DND-41 (cell line): ENCODE data around the gene DYNLT2.

Source experiments
- ATAC-seq: fragments of 200-7000 bp; cut with Tn5 transposase; 3 replicates; pipeline ENCODE4 v1.9.1; 2021; ENCODE audit warnings: low read depth; ENCODE audit not compliant: insufficient read depth
- DNase-seq: peaks from one replicate; pipeline ENCODE4 v3.0.0-alpha.2; 2020
- H2AFZ ChIP-seq: 2 replicates; pipeline ENCODE4 v1.6.0; 2012; ENCODE audit warnings: low read depth, low read length
- H3K27ac ChIP-seq: 2 replicates; pipeline ENCODE4 v1.5.1; 2012; ENCODE audit warnings: low read length, inconsistent platforms
- H3K27me3 ChIP-seq: fragments of 200-600 bp; sonication (generic); 2 replicates; pipeline ENCODE4 v1.6.0; 2012; ENCODE audit warnings: low read length, mild to moderate bottlenecking, inconsistent platforms; ENCODE audit not compliant: insufficient read depth, poor library complexity
- H3K36me3 ChIP-seq: 2 replicates; pipeline ENCODE4 v1.5.1; 2012; ENCODE audit warnings: low read length, inconsistent platforms; ENCODE audit not compliant: insufficient read depth
- H3K4me1 ChIP-seq: 2 replicates; pipeline ENCODE4 v1.5.1; 2012; ENCODE audit warnings: mild to moderate bottlenecking, low read length; ENCODE audit not compliant: insufficient read depth
- H3K4me2 ChIP-seq: 2 replicates; pipeline ENCODE4 v1.6.0; 2012; ENCODE audit warnings: mild to moderate bottlenecking, moderate library complexity, low read length, inconsistent platforms; ENCODE audit not compliant: insufficient read depth
- H3K4me3 ChIP-seq, 2 experiments: fragments of 200-600 bp in 1 of 2; shearing (Covaris generic) in 1 of 2; 2 replicates each; pipeline ENCODE4 v1.5.1; 2012 to 2016; ENCODE audit warnings: inconsistent platforms in 2 of 2, low read length in 2 of 2, mild to moderate bottlenecking in 2 of 2, low read depth in 1 of 2, moderate library complexity in 1 of 2
- H3K79me2 ChIP-seq: 2 replicates; pipeline ENCODE4 v1.6.0; 2012; ENCODE audit warnings: low read length, inconsistent platforms; ENCODE audit not compliant: insufficient read depth
- H3K9ac ChIP-seq: 2 replicates; pipeline ENCODE4 v1.6.0; 2012; ENCODE audit warnings: low read depth, mild to moderate bottlenecking, inconsistent platforms, low read length, moderate library complexity
- H3K9me3 ChIP-seq: 2 replicates; pipeline ENCODE4 v1.5.1; 2012; ENCODE audit warnings: low read length, moderate library complexity, mild to moderate bottlenecking, inconsistent platforms; ENCODE audit not compliant: insufficient read depth, severe bottlenecking
- H4K20me1 ChIP-seq: 2 replicates; pipeline ENCODE4 v1.6.0; 2012; ENCODE audit warnings: low read length; ENCODE audit not compliant: insufficient read depth
- CTCF ChIP-seq: IDR thresholded peaks from 2 replicates; pipeline ENCODE4 v1.5.1; 2012; ENCODE audit warnings: borderline replicate concordance, low read length, moderate library complexity, mild to moderate bottlenecking; ENCODE audit not compliant: poor library complexity, severe bottlenecking; ENCODE audit errors: extremely low read depth
- EZH2 ChIP-seq: IDR thresholded peaks from 3 replicates; pipeline ENCODE4 v1.6.1; 2012; ENCODE audit warnings: borderline replicate concordance, low read depth, mild to moderate bottlenecking, moderate library complexity, low read length, inconsistent platforms; ENCODE audit not compliant: severe bottlenecking

Gene DYNLT2

GRCh38 chr6:169776379-169776778 lies 25.0 kb upstream of the DYNLT2 start:
- Histone ChIP-seq H2AFZ (no peak overlapping the region), H3K4me3 (no peak overlapping the region), H3K4me1 (no peaks in the 10 kb centered on the region), H3K27me3 (no peaks in the 10 kb centered on the region), H3K4me2 (no peak overlapping the region), H3K9me3 (no peaks in the 10 kb centered on the region), H3K79me2 (no peaks in the 10 kb centered on the region), H4K20me1 (no peaks in the 10 kb centered on the region), H3K27ac (no peak overlapping the region), H3K36me3 (peaks cover 62% of the 10 kb centered on the region), H3K9ac (no peak overlapping the region)
- TF ChIP-seq CTCF (no peak), EZH2 (no peak)
- DNase-seq (no peak), ATAC-seq (no peak)

GRCh38 chr6:169775321-169775720 lies 23.9 kb upstream of the DYNLT2 start:
- no peaks in the 10 kb centered on the region for H4K20me1 ChIP-seq
- H3K9me3 ChIP-seq: no peaks in the 10 kb centered on the region
- H3K79me2 ChIP-seq: no peaks in the 10 kb centered on the region
- no peaks in the 10 kb centered on the region for H3K4me1 ChIP-seq
- H3K4me2 ChIP-seq: no peak overlapping the region
- no peak overlapping the region for H3K9ac ChIP-seq
- H3K27ac ChIP-seq: no peak overlapping the region
- DNase-seq: no peak
- no peaks in the 10 kb centered on the region for H3K27me3 ChIP-seq
- no peak overlapping the region for H3K4me3 ChIP-seq
- H3K36me3 ChIP-seq: peaks cover 57% of the 10 kb centered on the region
- ATAC-seq: no peak
- TF ChIP-seq CTCF (no peak), EZH2 (no peak)
- H2AFZ ChIP-seq: no peak overlapping the region

- no peak overlapping the region for H3K27ac ChIP-seq
- H3K4me1 ChIP-seq: no peaks in the 10 kb centered on the region
- H3K4me3 ChIP-seq: no peak overlapping the region
- H3K9me3 ChIP-seq: no peaks in the 10 kb centered on the region
- TF ChIP-seq EZH2: no peak
- peak; percentile 12 for TF ChIP-seq CTCF
- H3K4me2 ChIP-seq: no peak overlapping the region
- H3K36me3 ChIP-seq: peaks cover 57% of the 10 kb centered on the region
- ATAC-seq (peak; percentile 39; the same call in 1 of the 3 replicates), DNase-seq (no peak)
- no peaks in the 10 kb centered on the region for H3K27me3 ChIP-seq
- H4K20me1 ChIP-seq: no peaks in the 10 kb centered on the region
- H2AFZ ChIP-seq: no peak overlapping the region
- H3K79me2 ChIP-seq: no peaks in the 10 kb centered on the region
- H3K9ac ChIP-seq: no peak overlapping the region
These were observed 23.0 kb upstream of the DYNLT2 start for GRCh38 chr6:169774347-169774746.
